Thymus (tissue), 11 donors: Measurements from ENCODE around the gene ALDH1L2. TPM values are rescaled to one million over a fixed set of nuclear protein-coding genes. Genes with fewer than 3 reads are reported as not detected.

Experiments
- DNase-seq, 9 donors: peaks; one replicate each; pipeline ENCODE4 v3.0.0-alpha.2; 2013; ENCODE audit warnings: low spot score in 9 of 9, low read depth in 6 of 9, missing footprints in 1 of 9
- H3K27ac ChIP-seq, 2 donors: one replicate each; pipeline ENCODE4 v1.5.1; 2013; ENCODE audit warnings: control low read depth in 1 of 2, low read depth in 1 of 2, low read length in 1 of 2, mild to moderate bottlenecking in 1 of 2, moderate library complexity in 1 of 2
- H3K27me3 ChIP-seq, 2 donors: one replicate each; pipeline ENCODE4 v1.5.1; 2013; ENCODE audit warnings: low read length in 1 of 2; ENCODE audit not compliant: control insufficient read depth in 2 of 2, insufficient read depth in 1 of 2
- H3K36me3 ChIP-seq, 2 donors: one replicate each; pipeline ENCODE4 v1.5.1; 2013; ENCODE audit warnings: low read length in 1 of 2, mild to moderate bottlenecking in 1 of 2, moderate library complexity in 1 of 2; ENCODE audit not compliant: control insufficient read depth in 2 of 2, insufficient read depth in 2 of 2
- H3K4me1 ChIP-seq, 2 donors: one replicate each; pipeline ENCODE4 v1.5.1; 2013; ENCODE audit warnings: low read length in 2 of 2; ENCODE audit not compliant: control insufficient read depth in 2 of 2, insufficient read depth in 2 of 2
- H3K4me3 ChIP-seq, 2 donors: one replicate each; pipeline ENCODE4 v1.5.1; 2013; ENCODE audit warnings: low read length in 2 of 2, control low read depth in 1 of 2, mild to moderate bottlenecking in 1 of 2
- H3K9me3 ChIP-seq, 2 donors: one replicate each; pipeline ENCODE4 v1.5.1; 2013; ENCODE audit warnings: low read length in 1 of 2, mild to moderate bottlenecking in 1 of 2; ENCODE audit not compliant: control insufficient read depth in 2 of 2, insufficient read depth in 1 of 2
- WGBS: extraction: QIAGEN DNeasy Blood & Tissue Kit; methylation state at CpG from one replicate; pipeline ENCODE4 v1.1.7; 2013; 5-methylcytosine and 5-hydroxymethylcytosine counted together
- polyA plus RNA-seq: library from polyadenylated mRNA; stranded (reverse); fragments of 200-250 nt; gene quantifications from one replicate; pipeline ENCODE4 v1.2.3, GENCODE V29; 2013
- total RNA-seq: library from RNA; stranded (reverse); fragments of 120-200 nt; gene quantifications from one replicate; pipeline ENCODE4 v1.2.4, GENCODE V29; 2013
- donor health status: healthy.

The ALDH1L2 gene
- total and polyA plus RNA-seq, 2 donors = 0.24 to 0.55 TPM

DNA sequence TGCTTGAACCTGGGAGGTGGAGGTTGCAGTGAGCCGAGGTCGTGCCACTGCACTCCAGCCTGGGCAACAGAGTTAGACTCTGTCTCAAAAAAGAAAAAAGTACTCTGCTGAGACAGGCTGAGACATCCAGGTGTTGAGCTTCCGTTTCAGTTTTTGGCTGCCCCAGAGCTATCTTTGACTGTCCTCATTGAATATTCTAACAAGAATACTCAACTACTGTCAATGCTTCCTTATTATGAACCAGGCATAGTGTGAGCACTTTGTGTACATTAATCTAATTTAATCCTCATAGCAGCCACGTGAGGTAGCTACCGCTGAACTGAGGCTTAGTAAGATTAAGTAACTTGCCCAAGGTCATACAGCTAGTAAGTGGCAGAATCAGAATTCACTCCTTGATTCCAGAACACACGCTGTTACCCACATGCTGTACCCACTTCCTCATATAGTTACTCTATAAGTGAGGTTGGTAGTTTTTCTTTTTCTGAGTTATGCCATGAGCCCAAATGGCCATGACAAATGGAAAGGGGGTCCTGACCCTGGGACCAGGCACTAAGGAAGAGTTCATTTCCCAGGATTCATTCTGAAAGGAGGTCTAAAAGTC lies 11.3 kb downstream of the ALDH1L2 start:
- 96% methylated on average over 6 of the region's 6 CpGs for WGBS

DNA sequence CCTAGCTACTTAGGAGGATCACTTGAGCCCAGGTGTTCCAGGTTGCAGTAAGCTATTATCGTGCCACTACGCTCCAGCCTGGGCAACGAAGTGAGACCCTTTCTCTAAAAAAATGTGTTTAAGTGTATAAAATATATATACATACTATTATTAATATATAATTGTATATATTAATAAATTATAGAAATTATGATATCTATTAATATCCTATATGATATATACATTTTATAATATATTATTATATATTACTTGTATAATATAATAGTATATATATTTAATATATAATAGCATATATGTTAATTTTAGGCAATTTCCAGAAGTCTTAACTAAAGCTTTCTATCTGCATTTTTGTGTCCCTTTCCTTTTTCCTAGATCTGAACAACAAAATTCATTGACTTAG lies 12.3 kb downstream of the ALDH1L2 start:
- H3K9me3 ChIP-seq = no peaks in the 10 kb centered on the region
- no peaks in the 10 kb centered on the region for H3K4me1 ChIP-seq
- over 99% methylated on average over 3 of the region's 3 CpGs for WGBS
- no peak overlapping the region for H3K27ac ChIP-seq
- H3K27me3 ChIP-seq = no peaks in the 10 kb centered on the region
- H3K36me3 ChIP-seq = no peaks in the 10 kb centered on the region
- no peak for DNase-seq
- H3K4me3 ChIP-seq = no peak overlapping the region

More for the DNA sequence above, 11.3 kb downstream of the ALDH1L2 start:
- Histone ChIP-seq H3K36me3 (no peaks in the 10 kb centered on the region), H3K4me1 (no peaks in the 10 kb centered on the region), H3K9me3 (no peaks in the 10 kb centered on the region), H3K27ac (no peak overlapping the region), H3K27me3 (no peaks in the 10 kb centered on the region), H3K4me3 (no peak overlapping the region)
- DNase-seq = no peak

DNA sequence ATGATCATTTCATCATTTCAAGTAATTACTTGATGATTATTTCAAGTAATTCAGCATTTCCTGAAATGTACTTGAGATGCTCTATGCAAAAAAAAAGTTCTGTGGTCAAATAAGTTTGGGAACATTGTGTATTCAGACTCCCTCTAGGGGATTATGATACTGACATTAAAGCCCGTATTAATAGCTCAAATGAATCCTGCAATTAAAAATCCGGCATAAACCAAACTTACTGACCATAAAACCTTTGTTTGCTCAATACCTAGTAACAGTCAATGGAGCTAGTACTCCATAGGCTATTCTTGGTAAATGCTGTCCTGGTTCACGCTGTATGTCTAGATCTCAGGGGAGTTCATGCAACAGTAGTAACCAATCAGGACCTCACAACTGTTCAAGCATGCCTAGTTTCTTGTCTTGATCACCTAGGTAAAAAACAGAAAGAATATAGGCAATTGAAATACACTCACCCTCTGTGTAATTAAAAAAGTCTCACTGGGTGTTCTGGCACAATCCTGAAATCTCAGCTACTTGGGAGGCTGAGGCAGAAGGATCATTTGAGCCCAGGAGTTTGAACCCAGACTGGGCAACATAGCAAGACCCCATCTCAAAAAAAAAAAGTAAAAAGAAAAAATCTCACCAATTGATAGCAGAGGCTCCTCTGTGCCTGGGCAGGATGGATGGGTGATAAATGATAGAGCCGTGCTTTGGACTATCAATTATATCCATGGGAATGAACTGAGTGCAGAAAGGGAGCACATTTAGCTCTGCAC lies 14.1 kb downstream of the ALDH1L2 start:
- no peaks in the 10 kb centered on the region for H3K27me3 ChIP-seq
- no peaks in the 10 kb centered on the region for H3K4me1 ChIP-seq
- no peaks in the 10 kb centered on the region for H3K36me3 ChIP-seq
- no peak overlapping the region for H3K27ac ChIP-seq
- H3K4me3 ChIP-seq = no peak overlapping the region
- H3K9me3 ChIP-seq = no peaks in the 10 kb centered on the region
- 91% methylated on average over 4 of the region's 4 CpGs for WGBS
- DNase-seq = no peak

DNA sequence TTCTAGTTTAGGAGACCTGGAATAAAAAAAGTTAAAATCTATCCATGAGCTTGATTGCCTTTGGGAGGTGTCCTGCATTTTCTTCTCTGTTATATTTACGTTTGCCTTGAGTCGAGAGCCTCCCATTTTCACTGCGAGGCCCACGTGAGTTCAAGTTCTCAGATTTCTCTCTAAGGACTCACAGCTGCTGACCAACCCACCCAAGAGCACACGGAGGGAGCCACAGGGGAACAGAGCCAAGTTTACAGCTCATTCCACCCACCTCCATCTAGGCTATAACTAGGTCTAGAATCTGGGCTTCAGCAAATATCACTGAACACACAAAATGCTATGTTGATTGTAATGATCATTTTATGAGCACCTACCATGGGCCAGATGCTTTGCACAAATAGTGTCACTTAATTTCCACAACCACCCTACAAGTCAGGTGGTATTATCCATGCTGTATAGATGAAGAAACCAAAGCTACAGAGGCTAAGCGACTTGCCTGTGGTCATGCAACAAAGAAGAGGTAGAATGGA lies 16.7 kb downstream of the ALDH1L2 start:
- no peak for DNase-seq
- Histone ChIP-seq H3K36me3 (no peaks in the 10 kb centered on the region), H3K27ac (no peak overlapping the region), H3K4me3 (no peak overlapping the region), H3K4me1 (no peaks in the 10 kb centered on the region), H3K27me3 (no peaks in the 10 kb centered on the region), H3K9me3 (no peaks in the 10 kb centered on the region)
- WGBS = 83% methylated on average over 6 of the region's 6 CpGs

DNA sequence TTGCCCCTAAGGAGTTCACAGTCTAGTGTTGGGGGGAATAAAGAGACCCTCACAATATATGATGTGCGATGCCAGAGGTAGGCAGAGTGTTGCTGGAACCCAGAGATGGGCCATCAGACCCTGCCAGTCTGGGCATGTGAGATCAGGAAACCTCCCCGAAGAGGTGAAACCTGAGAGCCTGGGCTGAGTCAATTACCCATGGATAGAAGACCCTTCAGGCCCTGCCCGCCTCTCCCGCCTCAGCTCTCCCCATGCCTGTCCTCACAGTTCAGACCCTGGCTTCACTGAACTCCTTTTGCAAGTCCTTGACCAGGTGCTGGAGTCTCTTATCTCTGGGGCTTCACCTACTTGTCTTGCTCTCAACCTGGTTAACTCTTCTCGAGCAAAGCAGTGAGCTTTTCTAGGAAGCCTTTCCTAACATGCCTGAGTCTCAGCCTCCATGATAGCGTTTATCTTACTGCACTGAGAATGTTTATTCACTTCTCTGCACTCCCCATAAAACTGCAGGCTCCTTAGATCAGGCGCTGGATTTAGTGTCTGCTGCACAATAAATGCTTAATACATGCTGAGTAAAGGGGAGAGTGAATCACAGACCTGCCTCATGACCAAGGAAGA lies 19.6 kb downstream of the ALDH1L2 start:
- Histone ChIP-seq H3K27ac (no peak overlapping the region), H3K27me3 (no peaks in the 10 kb centered on the region), H3K4me1 (no peaks in the 10 kb centered on the region), H3K9me3 (no peaks in the 10 kb centered on the region), H3K4me3 (no peak overlapping the region), H3K36me3 (no peaks in the 10 kb centered on the region)
- WGBS = 79% methylated on average over 7 of the region's 7 CpGs
- no peak for DNase-seq

DNA sequence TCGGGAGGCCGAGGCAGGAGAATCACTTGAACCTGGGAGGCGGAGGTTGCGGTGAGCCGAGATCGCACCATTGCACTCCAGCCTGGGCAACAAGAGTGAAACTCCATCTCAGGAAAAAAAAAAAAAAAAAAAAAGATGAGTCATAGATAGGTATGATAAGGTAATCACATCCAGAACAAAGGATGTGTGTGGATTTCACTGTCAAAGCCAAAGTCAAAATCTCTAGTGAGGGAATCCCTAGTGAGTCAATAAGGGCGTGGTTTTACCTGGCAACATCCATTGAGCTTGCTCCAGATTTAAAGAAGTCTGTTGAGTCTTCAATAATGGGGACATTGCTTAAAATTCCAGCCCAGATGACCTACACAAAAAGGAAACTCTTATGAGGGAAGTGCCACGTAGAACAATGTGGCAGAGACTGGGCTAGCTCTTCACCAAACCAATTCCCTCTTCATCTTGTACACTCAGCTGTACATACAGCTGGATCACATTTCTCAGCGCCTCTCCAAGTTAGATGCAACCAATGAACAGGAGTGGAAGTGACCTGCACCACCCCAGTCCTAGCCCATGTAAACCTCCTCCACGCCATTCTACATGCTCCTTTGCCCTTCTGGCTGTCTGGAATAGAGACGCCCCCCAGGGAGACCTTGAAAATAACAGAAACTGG lies 23.4 kb downstream of the ALDH1L2 start:
- 89% methylated on average over 11 of the region's 11 CpGs for WGBS
- H3K27me3 ChIP-seq = no peaks in the 10 kb centered on the region
- no peaks in the 10 kb centered on the region for H3K36me3 ChIP-seq
- DNase-seq = no peak
- H3K4me1 ChIP-seq = no peaks in the 10 kb centered on the region
- H3K27ac ChIP-seq = no peak overlapping the region
- no peaks in the 10 kb centered on the region for H3K9me3 ChIP-seq
- no peak overlapping the region for H3K4me3 ChIP-seq

DNA sequence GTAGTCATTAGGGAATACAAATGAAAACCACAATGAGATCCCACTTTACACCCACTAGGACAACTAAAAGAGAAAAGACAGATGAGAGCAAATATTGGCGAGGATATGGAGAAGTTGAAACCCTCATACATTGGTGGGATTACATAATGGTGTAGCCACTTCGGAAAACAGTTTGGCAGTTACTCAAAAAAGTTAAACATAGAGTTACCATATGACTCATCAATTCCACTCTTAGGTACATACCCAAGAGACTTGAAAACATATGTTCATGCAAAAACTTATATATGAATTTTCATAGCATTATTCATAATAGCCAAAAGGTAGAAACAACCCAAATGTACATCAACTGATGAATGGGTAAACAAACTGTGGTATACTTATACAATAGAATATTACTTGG lies 27.1 kb downstream of the ALDH1L2 start:
- H3K36me3 ChIP-seq = no peaks in the 10 kb centered on the region
- no peaks in the 10 kb centered on the region for H3K4me1 ChIP-seq
- H3K27ac ChIP-seq = no peak overlapping the region
- 93% methylated on average over 2 of the region's 2 CpGs for WGBS
- no peaks in the 10 kb centered on the region for H3K27me3 ChIP-seq
- H3K4me3 ChIP-seq = no peak overlapping the region
- H3K9me3 ChIP-seq = no peaks in the 10 kb centered on the region
- no peak for DNase-seq

DNA sequence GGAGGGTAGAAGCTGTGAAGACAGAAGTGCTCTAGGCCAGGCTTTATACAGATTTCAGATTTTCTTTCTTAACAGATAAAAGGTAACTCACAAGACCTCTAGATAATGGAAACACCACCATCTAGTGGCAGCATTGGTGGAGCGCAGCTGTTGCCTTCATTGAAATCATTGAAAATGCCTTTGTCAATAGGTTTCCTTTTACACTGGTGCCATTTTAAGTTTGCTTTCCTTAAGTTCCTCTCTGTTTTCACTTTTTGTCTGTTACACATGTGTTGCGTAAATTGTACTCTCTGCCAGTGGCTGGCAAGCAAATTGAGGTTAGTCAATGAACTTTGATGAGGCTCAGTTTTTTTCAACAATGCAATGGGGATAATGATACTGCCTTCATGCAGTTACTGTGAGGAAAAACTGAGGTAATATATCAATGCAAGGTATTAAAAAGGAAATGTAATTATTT lies 31.1 kb downstream of the ALDH1L2 start:
- WGBS = 9% methylated on average over 2 of the region's 2 CpGs
- H3K27me3 ChIP-seq = no peaks in the 10 kb centered on the region
- no peak overlapping the region for H3K27ac ChIP-seq
- no peaks in the 10 kb centered on the region for H3K4me1 ChIP-seq
- DNase-seq = peak; percentile 44 to 89 (median 69)
- no peak overlapping the region for H3K4me3 ChIP-seq
- H3K9me3 ChIP-seq = no peaks in the 10 kb centered on the region
- H3K36me3 ChIP-seq = no peaks in the 10 kb centered on the region

DNA sequence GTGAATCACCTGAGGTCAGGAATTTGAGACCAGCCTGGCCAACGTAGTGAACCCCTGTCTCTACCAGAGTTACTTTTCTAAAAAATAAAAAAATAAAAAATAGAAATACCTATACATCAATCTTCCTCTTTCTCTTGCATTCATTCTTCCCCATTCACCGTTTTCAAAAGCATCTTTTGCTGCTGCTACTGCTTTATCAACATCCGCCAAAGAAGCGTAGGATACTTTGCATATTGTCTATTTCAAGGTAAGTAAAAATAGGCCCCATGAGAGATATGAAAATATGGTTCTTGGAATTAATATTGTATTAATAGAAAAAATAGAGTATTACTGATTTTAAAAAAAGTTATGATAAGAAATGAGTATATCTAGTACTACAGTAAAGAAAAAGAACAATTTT lies 32.3 kb downstream of the ALDH1L2 start:
- H3K9me3 ChIP-seq = no peaks in the 10 kb centered on the region
- H3K27ac ChIP-seq = no peak overlapping the region
- H3K36me3 ChIP-seq = no peaks in the 10 kb centered on the region
- H3K27me3 ChIP-seq = no peaks in the 10 kb centered on the region
- WGBS = 94% methylated on average over 4 of the region's 4 CpGs
- H3K4me1 ChIP-seq = no peaks in the 10 kb centered on the region
- DNase-seq = no peak
- H3K4me3 ChIP-seq = no peak overlapping the region
